ENCODE data around the gene TCEAL2. TPM values are rescaled to one million over a fixed set of nuclear protein-coding genes. Genes with fewer than 3 reads are reported as not detected.

Gene TCEAL2
- total and polyA plus RNA-seq, 3 experiments from 2014 or later: 0.33 TPM; not detected in 2

Other genes with a start within 250 kb of the TCEAL2 start
- gene ZMAT1, start 193.7 kb upstream of the TCEAL2 start, total RNA-seq: 1 to 10 TPM; 3.2 to 4.4 TPM
- gene ZMAT1, start 193.7 kb upstream of the TCEAL2 start, polyA plus RNA-seq: 2.5 TPM
- not detected for gene TCEAL6, start 16.8 kb downstream of the TCEAL2 start, total RNA-seq
- not detected for gene TCEAL6, start 16.8 kb downstream of the TCEAL2 start, polyA plus RNA-seq
- 1 to 10 TPM; 1.5 to 2.0 TPM for gene BEX5, start 30.3 kb downstream of the TCEAL2 start, total RNA-seq
- 5.8 TPM for gene BEX5, start 30.3 kb downstream of the TCEAL2 start, polyA plus RNA-seq
- not detected for gene TCP11X1, start 89.6 kb downstream of the TCEAL2 start, total RNA-seq
- not detected for gene TCP11X1, start 89.6 kb downstream of the TCEAL2 start, polyA plus RNA-seq
- not detected for gene NXF2, start 121.5 kb downstream of the TCEAL2 start, total RNA-seq
- gene NXF2, start 121.5 kb downstream of the TCEAL2 start, polyA plus RNA-seq: not detected